Cardiac muscle cell (in vitro differentiated cells and primary cell): ENCODE measurements around the gene DCST2. TPM values are rescaled to one million over a fixed set of nuclear protein-coding genes. Genes with fewer than 3 reads are reported as not detected.

Experiments
- DNase-seq, 2 donors: peaks; one replicate each; pipeline versions ENCODE4 v3.0.0 to v3.0.0-alpha.2; 2010 to 2017; ENCODE audit warnings: low read depth in 1 of 2, low spot score in 1 of 2
- H3K27ac ChIP-seq: fragments of 200-600 bp; sonication (generic); 2 replicates; pipeline ENCODE4 v1.5.1; 2016
- H3K27me3 ChIP-seq: fragments of 200-600 bp; sonication (generic); 2 replicates; pipeline ENCODE4 v1.6.0; 2016; ENCODE audit warnings: control low read depth
- H3K36me3 ChIP-seq: fragments of 200-600 bp; sonication (generic); 2 replicates; pipeline ENCODE4 v1.5.1; 2016; ENCODE audit warnings: control low read depth
- H3K4me1 ChIP-seq: fragments of 200-600 bp; sonication (generic); 2 replicates; pipeline ENCODE4 v1.8.1; 2017; ENCODE audit warnings: low read depth, mild to moderate bottlenecking, mixed run types
- H3K4me3 ChIP-seq: fragments of 200-600 bp; sonication (generic); 2 replicates; pipeline ENCODE4 v1.5.1; 2016; ENCODE audit warnings: mild to moderate bottlenecking
- H3K9me3 ChIP-seq: fragments of 200-600 bp; sonication (generic); 2 replicates; pipeline ENCODE4 v1.5.1; 2017; ENCODE audit warnings: low read depth, mild to moderate bottlenecking, control low read depth
- polyA plus RNA-seq: library from polyadenylated mRNA; unstranded; fragments of >200 nt; fragmentation: Nextera tagmentation; extraction: Ambion mirVana; gene quantifications from 2 replicates; pipeline ENCODE4 v1.2.1, GENCODE V29; 2016
- total RNA-seq: library from RNA; depleted of rRNA; stranded (reverse); fragments of >200 nt; gene quantifications from 2 replicates; pipeline ENCODE4 v1.2.3, GENCODE V29; 2016
- TF ChIP-seq, protein P1 (sequence below): IDR thresholded peaks from 2 replicates; pipeline ENCODE4 v1.5.1; 2012; ENCODE audit warnings: low read depth, mild to moderate bottlenecking, low read length

DCST2 gene
- total and polyA plus RNA-seq, 2 experiments from 2014 or later = 1.1 to 5.4 TPM

DNA sequence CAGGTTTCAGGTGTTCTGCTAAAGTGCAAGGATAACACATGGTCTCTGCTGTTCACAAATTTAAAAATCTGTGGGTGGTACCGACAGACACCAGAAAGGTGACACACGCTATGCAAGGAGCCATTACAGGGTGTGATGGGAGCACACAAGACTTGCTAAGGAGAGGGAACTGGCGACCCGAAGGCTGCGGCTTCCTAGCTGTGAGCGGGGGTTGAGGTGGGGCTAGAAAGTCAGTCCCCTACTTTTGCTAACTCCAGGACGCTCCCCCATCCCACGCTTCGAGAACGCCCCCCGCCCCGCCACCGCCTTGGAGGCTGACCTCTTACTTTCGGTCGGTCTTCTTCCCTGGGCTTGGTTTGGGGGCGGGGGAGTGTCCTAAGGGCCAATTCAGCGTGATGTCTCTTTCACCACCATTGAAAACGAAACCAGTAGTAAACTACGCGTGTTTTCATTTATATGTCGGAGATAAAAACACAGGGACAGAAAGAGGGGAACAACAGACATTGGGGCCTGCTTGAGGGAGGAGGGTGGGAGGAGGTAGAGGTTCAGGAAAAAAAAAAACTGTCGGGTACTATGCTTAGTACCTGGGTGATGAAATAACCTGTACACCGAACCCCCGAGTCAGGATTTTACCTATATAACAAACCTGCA lies 58.0 kb downstream of the DCST2 start:
- Histone ChIP-seq H3K27me3 (no peaks in the 10 kb centered on the region), H3K27ac (peak overlapping the region; percentile 98), H3K4me1 (peaks cover 23% of the 10 kb centered on the region), H3K9me3 (no peaks in the 10 kb centered on the region), H3K36me3 (no peaks in the 10 kb centered on the region), H3K4me3 (peak overlapping the region; percentile 48)
- TF ChIP-seq, protein P1, sequence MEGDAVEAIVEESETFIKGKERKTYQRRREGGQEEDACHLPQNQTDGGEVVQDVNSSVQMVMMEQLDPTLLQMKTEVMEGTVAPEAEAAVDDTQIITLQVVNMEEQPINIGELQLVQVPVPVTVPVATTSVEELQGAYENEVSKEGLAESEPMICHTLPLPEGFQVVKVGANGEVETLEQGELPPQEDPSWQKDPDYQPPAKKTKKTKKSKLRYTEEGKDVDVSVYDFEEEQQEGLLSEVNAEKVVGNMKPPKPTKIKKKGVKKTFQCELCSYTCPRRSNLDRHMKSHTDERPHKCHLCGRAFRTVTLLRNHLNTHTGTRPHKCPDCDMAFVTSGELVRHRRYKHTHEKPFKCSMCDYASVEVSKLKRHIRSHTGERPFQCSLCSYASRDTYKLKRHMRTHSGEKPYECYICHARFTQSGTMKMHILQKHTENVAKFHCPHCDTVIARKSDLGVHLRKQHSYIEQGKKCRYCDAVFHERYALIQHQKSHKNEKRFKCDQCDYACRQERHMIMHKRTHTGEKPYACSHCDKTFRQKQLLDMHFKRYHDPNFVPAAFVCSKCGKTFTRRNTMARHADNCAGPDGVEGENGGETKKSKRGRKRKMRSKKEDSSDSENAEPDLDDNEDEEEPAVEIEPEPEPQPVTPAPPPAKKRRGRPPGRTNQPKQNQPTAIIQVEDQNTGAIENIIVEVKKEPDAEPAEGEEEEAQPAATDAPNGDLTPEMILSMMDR = no peak
- DNase-seq = peak; percentile 44 to 73

DNA sequence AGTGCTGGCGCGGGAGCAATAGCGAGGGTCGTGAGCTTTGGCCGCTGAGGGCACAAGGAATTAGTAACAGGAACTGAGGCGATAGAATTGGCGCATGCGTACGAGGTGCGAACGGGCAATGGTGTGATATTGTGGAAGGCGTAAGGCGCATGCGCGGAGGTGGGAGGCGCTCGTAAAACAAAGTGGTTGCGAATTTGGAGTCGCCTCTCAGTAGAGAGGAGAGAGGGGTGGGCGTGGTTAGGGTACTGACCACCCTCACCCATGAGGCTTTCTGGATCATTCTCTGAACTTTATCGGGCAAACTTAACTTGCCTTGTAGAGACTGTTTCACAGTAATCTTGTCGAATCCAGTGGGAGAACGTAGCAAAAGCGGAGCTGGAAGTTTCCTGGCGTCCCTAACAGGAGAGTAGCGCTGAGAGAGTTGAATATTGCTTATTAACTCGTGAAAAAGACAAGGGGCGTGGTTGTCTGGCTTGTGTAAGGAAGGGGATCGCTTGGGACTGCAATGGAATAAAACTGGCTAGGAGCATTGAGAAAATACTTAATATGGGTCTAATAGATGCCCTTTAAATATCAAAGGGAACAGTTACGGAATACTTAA lies 58.7 kb downstream of the DCST2 start:
- peak; percentile 97 for DNase-seq
- TF ChIP-seq, protein P1 = no peak
- Histone ChIP-seq H3K36me3 (no peaks in the 10 kb centered on the region), H3K4me1 (peaks cover 29% of the 10 kb centered on the region), H3K9me3 (no peaks in the 10 kb centered on the region), H3K27ac (peak overlapping the region; percentile 98), H3K4me3 (peak overlapping the region; percentile 48), H3K27me3 (no peaks in the 10 kb centered on the region)

DNA sequence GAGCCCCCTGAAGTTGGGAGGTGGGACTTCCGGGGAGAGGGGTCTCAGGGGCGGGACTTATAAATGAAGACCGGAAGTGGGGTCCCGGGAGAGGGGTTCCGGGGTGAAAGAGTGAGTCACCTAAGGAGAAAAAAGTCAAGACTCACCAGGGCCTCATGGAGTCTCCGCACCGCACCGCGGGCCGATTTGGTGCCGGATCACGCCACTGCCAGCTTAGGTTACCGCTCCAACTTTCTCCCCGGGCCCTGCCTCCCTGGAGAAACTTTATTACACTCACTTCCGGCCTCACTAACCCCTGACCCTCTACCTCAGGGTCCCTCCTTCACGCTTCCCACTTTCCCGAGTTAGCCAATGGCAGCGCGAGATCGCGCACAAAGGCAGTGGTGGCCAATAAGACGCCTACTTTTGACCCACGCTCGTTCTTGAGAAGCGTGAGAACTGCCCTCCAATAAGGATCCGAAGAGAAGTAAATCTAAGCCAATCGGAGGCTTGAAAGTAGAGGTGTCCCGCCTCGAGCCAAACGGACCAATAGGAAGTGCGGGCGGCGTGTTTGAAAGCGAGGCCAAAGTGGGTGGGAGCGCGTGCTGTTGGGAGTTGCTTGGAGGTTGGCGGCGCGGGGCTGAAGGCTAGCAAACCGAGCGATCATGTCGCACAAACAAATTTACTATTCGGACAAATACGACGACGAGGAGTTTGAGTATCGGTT lies 59.3 kb downstream of the DCST2 start, which contains the start of gene CKS1B:
TSS of gene CKS1B (plus strand) at position 580 of the 706 bp plus-strand sequence. CDS start at position 645, 65 bp downstream.
- peak; percentile 100 for DNase-seq
- Histone ChIP-seq H3K4me3 (peak within 1 kb of the TSS; percentile 48), H3K36me3 (no peaks in the 10 kb centered on the region), H3K27ac (peak within 1 kb of the TSS; percentile 98), H3K27me3 (no peaks in the 10 kb centered on the region), H3K4me1 (peaks cover 35% of the 10 kb centered on the region), H3K9me3 (no peaks in the 10 kb centered on the region)
- TF ChIP-seq, protein P1 = no peak

DNA sequence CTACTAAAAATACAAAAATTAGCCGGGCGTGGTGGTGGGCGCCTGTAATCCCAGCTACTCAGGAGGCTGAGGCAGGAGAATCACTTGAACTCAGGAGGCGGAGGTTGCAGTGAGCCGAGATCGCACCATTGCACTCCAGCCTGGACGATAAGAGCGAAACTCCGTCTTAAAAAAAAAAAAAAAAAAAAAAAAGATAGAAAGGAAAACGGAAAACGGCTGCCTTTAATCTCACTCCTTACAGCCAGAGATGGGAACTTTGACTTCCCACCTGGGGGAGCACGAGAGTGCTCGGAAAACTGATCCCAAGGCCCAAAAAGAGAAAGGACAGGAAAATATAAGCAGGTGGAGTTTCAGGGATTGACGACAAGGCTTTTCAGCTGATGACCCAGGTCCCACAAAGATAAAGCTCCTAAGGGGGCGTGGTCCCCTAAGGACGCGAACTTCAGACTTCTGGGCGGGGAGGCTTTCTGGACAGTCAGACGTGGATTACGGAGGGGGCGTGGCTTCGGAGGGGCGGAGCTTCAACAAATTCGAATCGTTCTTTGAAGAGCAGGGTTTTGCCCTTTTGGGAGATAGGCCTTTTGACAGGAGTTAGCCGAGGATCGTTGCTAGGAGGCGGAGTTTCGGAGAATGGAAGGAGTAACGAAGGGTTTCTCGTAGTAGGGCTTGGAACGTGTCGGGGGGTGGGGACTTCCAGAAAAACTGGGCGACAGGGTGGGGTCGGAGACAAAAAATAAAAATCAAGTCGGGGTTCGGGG lies 60.1 kb downstream of the DCST2 start:
- DNase-seq = peak; percentile 96 to 99
- Histone ChIP-seq H3K4me1 (peaks cover 39% of the 10 kb centered on the region), H3K27me3 (no peaks in the 10 kb centered on the region), H3K9me3 (no peaks in the 10 kb centered on the region), H3K27ac (peak overlapping the region; percentile 98), H3K4me3 (peak overlapping the region; percentile 48), H3K36me3 (no peaks in the 10 kb centered on the region)
- TF ChIP-seq, protein P1 = no peak
